ENCODE results near the gene AREL1.

The AREL1 gene

DNA sequence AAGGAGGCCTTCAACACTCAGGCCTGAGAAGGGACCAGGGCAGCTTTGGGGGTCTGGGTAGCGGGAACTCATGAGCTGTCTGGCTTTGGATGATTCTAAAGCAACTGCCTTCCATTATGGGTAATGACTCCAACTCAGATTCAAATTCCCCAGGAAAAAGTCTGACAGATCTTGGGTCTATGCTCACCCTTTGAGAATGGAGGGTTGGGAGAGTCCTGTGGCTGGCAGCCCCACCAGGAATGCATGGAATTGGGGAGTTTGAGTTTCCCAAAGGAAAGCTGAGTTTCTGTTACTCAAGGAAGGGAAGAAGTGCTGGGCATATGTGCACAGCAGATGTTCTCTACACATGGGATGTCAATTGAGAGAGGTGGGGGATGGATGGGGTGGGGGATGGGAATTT lies 78.4 kb downstream of the AREL1 start:
- H3K27me3 ChIP-seq (ENCODE audit: control insufficient read depth, low read length) = peaks cover 10% of the 10 kb centered on the region; the same call in 1 of the 2 replicates
- H3K9me3 ChIP-seq (ENCODE audit: control insufficient read depth, insufficient read depth, low read length) = no peaks in the 10 kb centered on the region
- H4K20me1 ChIP-seq (ENCODE audit: control insufficient read depth, insufficient read depth, low read depth, low read length) = no peaks in the 10 kb centered on the region
- no peak overlapping the region for H3K4me2 ChIP-seq (ENCODE audit: low read length)
- H3K27ac ChIP-seq (ENCODE audit: low read depth, low read length) = no peak overlapping the region
- no peaks in the 10 kb centered on the region for H3K79me2 ChIP-seq (ENCODE audit: control insufficient read depth, low read length)
- H3K9me2 ChIP-seq (replicated peaks; ENCODE audit: control insufficient read depth, low read length) = no peaks in the 10 kb centered on the region
- H3K4me1 ChIP-seq (ENCODE audit: control insufficient read depth, low read length) = no peaks in the 10 kb centered on the region
- TF ChIP-seq, protein P1, sequence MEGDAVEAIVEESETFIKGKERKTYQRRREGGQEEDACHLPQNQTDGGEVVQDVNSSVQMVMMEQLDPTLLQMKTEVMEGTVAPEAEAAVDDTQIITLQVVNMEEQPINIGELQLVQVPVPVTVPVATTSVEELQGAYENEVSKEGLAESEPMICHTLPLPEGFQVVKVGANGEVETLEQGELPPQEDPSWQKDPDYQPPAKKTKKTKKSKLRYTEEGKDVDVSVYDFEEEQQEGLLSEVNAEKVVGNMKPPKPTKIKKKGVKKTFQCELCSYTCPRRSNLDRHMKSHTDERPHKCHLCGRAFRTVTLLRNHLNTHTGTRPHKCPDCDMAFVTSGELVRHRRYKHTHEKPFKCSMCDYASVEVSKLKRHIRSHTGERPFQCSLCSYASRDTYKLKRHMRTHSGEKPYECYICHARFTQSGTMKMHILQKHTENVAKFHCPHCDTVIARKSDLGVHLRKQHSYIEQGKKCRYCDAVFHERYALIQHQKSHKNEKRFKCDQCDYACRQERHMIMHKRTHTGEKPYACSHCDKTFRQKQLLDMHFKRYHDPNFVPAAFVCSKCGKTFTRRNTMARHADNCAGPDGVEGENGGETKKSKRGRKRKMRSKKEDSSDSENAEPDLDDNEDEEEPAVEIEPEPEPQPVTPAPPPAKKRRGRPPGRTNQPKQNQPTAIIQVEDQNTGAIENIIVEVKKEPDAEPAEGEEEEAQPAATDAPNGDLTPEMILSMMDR (IDR thresholded peaks at IDR 0.05; ENCODE audit: low read depth, low read length, poor library complexity, severe bottlenecking) = no peak
- no peak for TF ChIP-seq EZH2phosphoT487 (IDR thresholded peaks at IDR 0.05; ENCODE audit: borderline replicate concordance, low read length)
- no peaks in the 10 kb centered on the region for H3F3A ChIP-seq (ENCODE audit: control insufficient read depth, insufficient read depth)
- no peak overlapping the region for H3K4me3 ChIP-seq (ENCODE audit: low read length)
- H3K36me3 ChIP-seq (ENCODE audit: control insufficient read depth, low read length) = no peaks in the 10 kb centered on the region

DNA sequence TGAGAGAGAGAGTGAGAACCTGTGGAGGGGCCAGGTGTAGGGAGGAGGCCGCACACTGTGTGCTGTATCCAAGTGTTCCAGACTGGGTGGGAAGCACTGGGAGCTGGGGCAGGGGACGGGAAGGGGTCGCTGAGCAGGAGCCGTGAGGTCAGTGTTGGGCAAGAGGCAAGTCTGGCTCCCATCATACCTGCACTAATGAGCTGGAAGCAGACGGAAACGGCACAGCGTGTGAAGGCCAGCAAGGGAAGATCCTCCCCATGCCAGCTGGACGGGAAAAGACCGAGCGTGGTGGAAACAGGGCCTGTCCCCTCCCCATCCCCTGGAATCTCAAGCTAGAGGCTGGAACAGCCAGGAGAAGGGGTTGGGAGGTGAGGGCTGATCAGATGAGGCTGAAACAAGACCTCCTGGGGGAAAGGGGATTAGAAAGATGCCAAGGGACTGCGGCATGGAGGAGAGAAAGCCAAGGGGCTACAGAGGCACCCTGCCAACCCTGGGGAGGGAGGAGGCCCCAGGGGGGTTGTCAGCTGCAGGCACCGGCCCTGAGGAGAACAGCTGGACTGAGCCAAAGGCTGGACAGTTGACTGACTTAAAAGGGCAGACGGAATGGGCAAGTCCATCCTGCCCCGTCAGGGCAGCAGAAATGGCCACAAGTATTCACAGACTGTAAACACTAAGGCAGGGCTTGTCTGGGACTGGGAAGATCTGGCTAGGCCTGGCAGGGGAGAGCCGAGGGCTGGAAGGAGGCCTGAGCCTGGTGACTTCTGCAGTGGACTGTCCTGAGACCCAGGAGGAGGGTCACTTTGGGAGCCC lies 81.8 kb downstream of the AREL1 start:
- H3K4me3 ChIP-seq (ENCODE audit: low read length) = no peak overlapping the region
- no peaks in the 10 kb centered on the region for H4K20me1 ChIP-seq (ENCODE audit: control insufficient read depth, insufficient read depth, low read depth, low read length)
- no peaks in the 10 kb centered on the region for H3K36me3 ChIP-seq (ENCODE audit: control insufficient read depth, low read length)
- H3K79me2 ChIP-seq (ENCODE audit: control insufficient read depth, low read length) = no peaks in the 10 kb centered on the region
- no peak overlapping the region for H3K27ac ChIP-seq (ENCODE audit: low read depth, low read length)
- H3K9me3 ChIP-seq (ENCODE audit: control insufficient read depth, insufficient read depth, low read length) = no peaks in the 10 kb centered on the region
- no peak overlapping the region for H3K4me2 ChIP-seq (ENCODE audit: low read length)
- H3K9me2 ChIP-seq (replicated peaks; ENCODE audit: control insufficient read depth, low read length) = no peaks in the 10 kb centered on the region
- no peaks in the 10 kb centered on the region for H3F3A ChIP-seq (ENCODE audit: control insufficient read depth, insufficient read depth)
- no peaks in the 10 kb centered on the region for H3K4me1 ChIP-seq (ENCODE audit: control insufficient read depth, low read length)
- H3K27me3 ChIP-seq (ENCODE audit: control insufficient read depth, low read length) = no peaks in the 10 kb centered on the region; the same call in 1 of the 2 replicates
- no peak for TF ChIP-seq EZH2phosphoT487 (IDR thresholded peaks at IDR 0.05; ENCODE audit: borderline replicate concordance, low read length)
- TF ChIP-seq, protein P1 (IDR thresholded peaks at IDR 0.05; ENCODE audit: low read depth, low read length, poor library complexity, severe bottlenecking) = no peak

DNA sequence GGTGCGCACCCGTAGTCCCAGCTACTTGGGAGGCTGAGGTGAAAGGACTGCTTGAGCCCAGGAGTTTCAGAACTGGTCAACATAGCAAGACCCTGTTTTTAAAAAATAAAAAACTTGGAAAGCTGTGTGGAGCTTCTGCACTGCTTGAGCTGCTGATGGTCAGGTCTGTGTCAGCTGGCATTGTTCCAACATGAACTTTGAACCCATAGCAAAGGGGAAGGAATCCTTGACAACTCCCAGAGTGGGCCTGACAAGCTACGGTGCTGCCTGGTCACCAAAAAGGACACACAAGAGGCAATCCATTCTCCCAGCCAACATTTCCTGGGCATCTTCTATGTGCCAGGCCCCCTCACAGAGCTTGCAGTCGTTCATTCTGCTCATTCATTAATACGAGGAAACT lies 84.5 kb downstream of the AREL1 start:
- no peaks in the 10 kb centered on the region for H3K9me2 ChIP-seq (replicated peaks; ENCODE audit: control insufficient read depth, low read length)
- no peaks in the 10 kb centered on the region for H3K4me1 ChIP-seq (ENCODE audit: control insufficient read depth, low read length)
- no peak overlapping the region for H3K4me2 ChIP-seq (ENCODE audit: low read length)
- H3K9me3 ChIP-seq (ENCODE audit: control insufficient read depth, insufficient read depth, low read length) = no peaks in the 10 kb centered on the region
- no peaks in the 10 kb centered on the region for H3K27me3 ChIP-seq (ENCODE audit: control insufficient read depth, low read length)
- no peaks in the 10 kb centered on the region for H3F3A ChIP-seq (ENCODE audit: control insufficient read depth, insufficient read depth)
- H3K36me3 ChIP-seq (ENCODE audit: control insufficient read depth, low read length) = no peaks in the 10 kb centered on the region
- H3K4me3 ChIP-seq (ENCODE audit: low read length) = no peak overlapping the region
- no peaks in the 10 kb centered on the region for H4K20me1 ChIP-seq (ENCODE audit: control insufficient read depth, insufficient read depth, low read depth, low read length)
- H3K27ac ChIP-seq (ENCODE audit: low read depth, low read length) = no peak overlapping the region
- H3K79me2 ChIP-seq (ENCODE audit: control insufficient read depth, low read length) = no peaks in the 10 kb centered on the region
- TF ChIP-seq, protein P1 (IDR thresholded peaks at IDR 0.05; ENCODE audit: low read depth, low read length, poor library complexity, severe bottlenecking) = no peak
- no peak for TF ChIP-seq EZH2phosphoT487 (IDR thresholded peaks at IDR 0.05; ENCODE audit: borderline replicate concordance, low read length)
